GM12878 (cell line): ENCODE measurements around the gene CD200R1. TPM values are rescaled to one million over a fixed set of nuclear protein-coding genes. Genes with fewer than 3 reads are reported as not detected.

Source experiments
- ATAC-seq: fragments of 200-7000 bp; cut with Tn5 transposase; 3 replicates; pipeline ENCODE4 v1.9.1; 2020; ENCODE audit warnings: mild to moderate bottlenecking, moderate library complexity
- BruUV-seq: library from RNA; stranded (reverse); fragments of 400-500 nt; replicated peaks from 2 replicates; lab custom pipeline; 2021; lab: Mats Ljungman, UMichigan
- CTCF ChIA-PET: fragments of 300-600 bp; sonication (Branson Sonifier 250); formaldehyde crosslinking; extraction: SDS; loops from one replicate; lab custom pipeline; 2021; ENCODE audit warnings: inconsistent platforms; lab: Yijun Ruan, JAX
- POLR2A ChIA-PET: fragments of 350-600 bp; formaldehyde crosslinking; extraction: SDS; loops from one replicate; lab custom pipeline; 2021; ENCODE audit warnings: inconsistent platforms; lab: Charles Lee
- RAD21 ChIA-PET: fragments of 300-600 bp; sonication (Branson Sonifier 250); formaldehyde crosslinking; loops from one replicate; lab custom pipeline; 2023; ENCODE audit warnings: antibody characterized with exemption; ENCODE audit not compliant: unreplicated experiment; lab: Charles Lee
- SMC1A ChIA-PET: fragments of 300-600 bp; sonication (Branson Sonifier 250); formaldehyde crosslinking; loops from one replicate; lab custom pipeline; 2023; ENCODE audit not compliant: unreplicated experiment, uncharacterized antibody; lab: Charles Lee
- DNase-seq: peaks from one replicate; pipeline ENCODE4 v3.0.0-alpha.2; 2011; ENCODE audit warnings: low read depth, low spot score
- FAIRE-seq: peaks from 3 replicates; lab custom pipeline; 2011; peaks lifted over from hg19 to GRCh38; lab: Jason Lieb, UNC
- H2AFZ ChIP-seq: 2 replicates; pipeline ENCODE4 v1.6.0; 2011; ENCODE audit warnings: low read depth, low read length, control low read depth; ENCODE audit not compliant: control insufficient read depth
- H3K27ac ChIP-seq: 2 replicates; pipeline ENCODE4 v1.5.1; 2011; ENCODE audit warnings: control low read depth; ENCODE audit not compliant: control insufficient read depth, insufficient read depth
- H3K27me3 ChIP-seq, 2 experiments: replicated peaks in 1 of 2; 2 replicates each; pipeline versions ENCODE4 v1.6.0 to v1.6.1; 2011; ENCODE audit warnings: low read length in 1 of 2; ENCODE audit not compliant: control insufficient read depth in 2 of 2, insufficient read depth in 2 of 2
- H3K36me3 ChIP-seq, 2 experiments: 2 replicates each; pipeline ENCODE4 v1.5.1; 2011; ENCODE audit warnings: low read length in 1 of 2; ENCODE audit not compliant: control insufficient read depth in 2 of 2, insufficient read depth in 2 of 2
- H3K4me1 ChIP-seq: 2 replicates; pipeline ENCODE4 v1.6.1; 2011; ENCODE audit warnings: mild to moderate bottlenecking, low read length, moderate library complexity, mixed read lengths; ENCODE audit not compliant: control insufficient read depth, insufficient read depth
- H3K4me2 ChIP-seq: 2 replicates; pipeline ENCODE4 v1.6.0; 2011; ENCODE audit warnings: control low read depth; ENCODE audit not compliant: control insufficient read depth, insufficient read depth
- H3K4me3 ChIP-seq: fragments of 200-600 bp; sonication (generic); 2 replicates; pipeline ENCODE4 v1.5.1; 2016
- H3K79me2 ChIP-seq: 2 replicates; pipeline ENCODE4 v1.6.0; 2011; ENCODE audit warnings: low read length; ENCODE audit not compliant: control insufficient read depth, insufficient read depth
- H3K9ac ChIP-seq: 2 replicates; pipeline ENCODE4 v1.8.0; 2011; ENCODE audit warnings: low read length, control low read depth, mixed read lengths; ENCODE audit not compliant: control insufficient read depth, insufficient read depth
- H3K9me3 ChIP-seq: replicated peaks from 3 replicates; pipeline ENCODE4 v1.5.1; 2011; ENCODE audit warnings: mild to moderate bottlenecking, low read length; ENCODE audit not compliant: control insufficient read depth, insufficient read depth
- H4K20me1 ChIP-seq: 2 replicates; pipeline ENCODE4 v1.6.0; 2011; ENCODE audit not compliant: control insufficient read depth, insufficient read depth
- ASH2L ChIP-seq: fragments of 300-600, 200-600 bp; sonication (generic); IDR thresholded peaks from 2 replicates; pipeline ENCODE4 v1.6.1; 2017; ENCODE audit warnings: low read depth, mild to moderate bottlenecking, borderline replicate concordance
- BMI1 ChIP-seq: fragments of 450-650 bp; IDR thresholded peaks from 2 replicates; pipeline ENCODE4 v1.6.1; 2016; ENCODE audit warnings: mild to moderate bottlenecking, moderate library complexity, borderline replicate concordance
- CBX3 ChIP-seq: fragments of 200-600 bp; sonication (generic); IDR thresholded peaks from 2 replicates; pipeline ENCODE4 v1.6.1; 2016; ENCODE audit warnings: low read depth, borderline replicate concordance
- CBX5 ChIP-seq: sonication (generic); IDR thresholded peaks from 2 replicates; pipeline ENCODE4 v1.6.1; 2016; ENCODE audit warnings: low read depth, moderate library complexity, mild to moderate bottlenecking, inconsistent platforms
- CEBPB ChIP-seq, 2 experiments: fragments of 150-350 bp in 1 of 2; IDR thresholded peaks; 2 replicates each; pipeline ENCODE4 v1.6.1; 2012 to 2014; ENCODE audit warnings: low read depth in 2 of 2, low read length in 2 of 2, borderline replicate concordance in 1 of 2, inconsistent platforms in 1 of 2
- EED ChIP-seq: sonication (generic); IDR thresholded peaks from 2 replicates; pipeline ENCODE4 v1.6.1; 2016; ENCODE audit warnings: antibody characterized with exemption, low read depth
- FOS ChIP-seq: IDR thresholded peaks from 3 replicates; pipeline ENCODE4 v1.6.1; 2011; ENCODE audit warnings: borderline replicate concordance; ENCODE audit not compliant: insufficient read length; ENCODE audit errors: extremely low read depth
- IKZF2 ChIP-seq, 2 experiments: fragments of 450-650 bp; IDR thresholded peaks; 2 replicates each; pipeline ENCODE4 v1.6.1; 2017; ENCODE audit warnings: mild to moderate bottlenecking in 2 of 2, moderate library complexity in 2 of 2
- MYC ChIP-seq: IDR thresholded peaks from 2 replicates; pipeline ENCODE4 v1.6.1; 2011; ENCODE audit warnings: mild to moderate bottlenecking, low read length, moderate library complexity, inconsistent platforms; ENCODE audit not compliant: insufficient read depth, insufficient replicate concordance, insufficient read length, severe bottlenecking
- PAX8 ChIP-seq: fragments of 450-650 bp; IDR thresholded peaks from 2 replicates; pipeline ENCODE4 v1.6.1; 2017; ENCODE audit warnings: mild to moderate bottlenecking, moderate library complexity
- POLR2A ChIP-seq: IDR thresholded peaks from 2 replicates; pipeline ENCODE4 v1.6.1; 2011; ENCODE audit warnings: low read depth, mild to moderate bottlenecking, low read length
- POLR2AphosphoS5 ChIP-seq: IDR thresholded peaks from 2 replicates; pipeline ENCODE4 v1.6.1; 2011; ENCODE audit warnings: mild to moderate bottlenecking, low read length, inconsistent platforms
- RELA ChIP-seq: fragments of 450-650 bp; IDR thresholded peaks from 2 replicates; pipeline ENCODE4 v1.8.0; 2014; ENCODE audit warnings: borderline replicate concordance; ENCODE audit not compliant: partially characterized antibody
- SIX5 ChIP-seq: IDR thresholded peaks from 2 replicates; pipeline ENCODE4 v1.6.1; 2011; ENCODE audit warnings: mild to moderate bottlenecking, low read depth, low read length, moderate library complexity; ENCODE audit not compliant: severe bottlenecking
- SREBF1 ChIP-seq: IDR thresholded peaks from 2 replicates; pipeline ENCODE4 v1.6.1; 2012; ENCODE audit warnings: mild to moderate bottlenecking, low read length
- YBX1 ChIP-seq: fragments of 450-650 bp; IDR thresholded peaks from 2 replicates; pipeline ENCODE4 v1.6.1; 2016; ENCODE audit warnings: antibody characterized with exemption
- ZNF207 ChIP-seq: fragments of 450-650 bp; IDR thresholded peaks from 2 replicates; pipeline ENCODE4 v1.6.1; 2014; ENCODE audit warnings: antibody characterized with exemption, mild to moderate bottlenecking, borderline replicate concordance
- ZNF24 ChIP-seq: fragments of 450-650 bp; IDR thresholded peaks from 2 replicates; pipeline ENCODE4 v1.6.1; 2017; ENCODE audit warnings: antibody characterized with exemption, mild to moderate bottlenecking
- in situ Hi-C: fragments of 300-500 bp; cut with MboI; formaldehyde crosslinking; loops from 9 replicates; pipeline ENCODE4 v1.14.3; 2018; ENCODE audit warnings: mixed read lengths
- intact Hi-C: fragments of 100-400 bp; cut with micrococcal nuclease; formaldehyde crosslinking; loops from one replicate; pipeline ENCODE4 v1.14.2; 2022; ENCODE audit not compliant: unreplicated experiment
- polyA plus RNA-seq, 11 experiments: library from polyadenylated mRNA; depleted of rRNA in 4 of 11; unstranded in 6 of 11; stranded (reverse) in 5 of 11; fragments of >200 nt; fragmentation: Nextera tagmentation in 4 of 11; fragmentation: Illumina TruSeq in 1 of 11; extraction: Ambion mirVana in 4 of 11; extraction: Trizol in 1 of 11; gene quantifications; 1 replicate in 1 of 11; 2 replicates in 10 of 11; pipeline versions ENCODE4 v1.2.1 to v1.2.3, GENCODE V29; 2011 to 2016; ENCODE audit warnings: inconsistent platforms in 2 of 11, missing spikeins in 2 of 11, low read depth in 1 of 11
- total RNA-seq, 4 experiments: library from RNA; depleted of rRNA in 3 of 4; stranded (reverse); fragments of >200 nt in 3 of 4; fragmentation: Illumina TruSeq in 1 of 4; extraction: Trizol in 1 of 4; gene quantifications; 2 replicates each; pipeline versions ENCODE4 v1.2.1 to v1.2.3, GENCODE V29; 2013 to 2021
- TF ChIP-seq, protein P1 (sequence below): fragments of 450-650 bp; IDR thresholded peaks from 2 replicates; pipeline ENCODE4 v1.6.1; 2018; ENCODE audit warnings: borderline replicate concordance, mild to moderate bottlenecking; ENCODE audit not compliant: partially characterized antibody
- TF ChIP-seq, protein P2 (sequence below): IDR thresholded peaks from 2 replicates; pipeline ENCODE4 v1.6.1; 2012; ENCODE audit warnings: low read depth, low read length, improper control_type of control experiment
- TF ChIP-seq, protein P3 (sequence below): IDR thresholded peaks from 2 replicates; pipeline ENCODE4 v1.6.1; 2012; ENCODE audit warnings: low read length, inconsistent platforms

The CD200R1 gene
- total and polyA plus RNA-seq, 10 of the 15 experiments (the other 5 are each of a cell fraction or from before 2014, with no cell fraction given) = 0.15 to 1.1 (median 0.88) TPM

DNA sequence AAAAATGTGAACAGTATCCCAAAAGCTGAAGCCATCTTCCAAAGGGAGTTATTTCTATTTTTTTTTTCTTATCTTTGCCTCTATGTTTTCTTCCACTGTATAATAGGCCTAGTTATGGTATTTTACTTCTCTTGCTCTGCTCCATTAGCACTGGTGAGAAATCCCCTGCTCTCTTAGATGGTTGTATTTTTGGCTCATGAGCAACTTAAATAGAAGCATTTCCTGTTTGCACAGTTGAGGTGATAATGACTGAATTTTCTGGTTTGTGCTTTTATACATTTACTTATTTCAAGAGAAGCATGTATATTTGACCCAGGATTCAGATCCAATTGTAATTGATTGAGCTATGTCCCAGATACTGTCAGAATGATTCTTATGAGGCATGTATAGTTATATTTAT is 66.7 kb downstream of the CD200R1 start:
- intact Hi-C loops (no loop called here), in situ Hi-C loops (no loop called here)
- ATAC-seq (peak; percentile 100), DNase-seq (peak; percentile 64), FAIRE-seq (no peak)
- ChIA-PET POLR2A (interaction anchor here (0.8 to 1.8 kb wide), 2 partner anchors 15 to 34 kb away, joined by 3 to 6 read pairs; no protein-coding TSS in a partner anchor), RAD21 (interaction anchor here (0.6 to 2.0 kb wide), 9 partner anchors 18 to 582 kb away, joined by 3 to 9 read pairs (median 3); no protein-coding TSS in a partner anchor), SMC1A (interaction anchor here (0.6 to 3.2 kb wide), 14 partner anchors 10 to 172 kb away, joined by 3 to 14 read pairs (median 4); no protein-coding TSS in a partner anchor), CTCF (interaction anchor here (0.7 to 1.6 kb wide), 7 partner anchors 12 to 1486 kb away, joined by 3 to 6 read pairs (median 3); partner anchors contain the start of gene CD200R1)
- Histone ChIP-seq H3K9ac (peak overlapping the region; percentile 51; the same call in 1 of the 2 replicates), H3K9me3 (peaks cover 2% of the 10 kb centered on the region; the same call in 1 of the 3 replicates), H3K36me3 (no peaks in the 10 kb centered on the region), H3K4me1 (peaks cover 15% of the 10 kb centered on the region), H3K27ac (peak overlapping the region; percentile 73), H2AFZ (peak overlapping the region; percentile 48), H3K4me2 (peak overlapping the region; percentile 56), H3K4me3 (peak overlapping the region; percentile 35; the same call in 1 of the 2 replicates), H3K79me2 (no peaks in the 10 kb centered on the region), H4K20me1 (no peaks in the 10 kb centered on the region), H3K27me3 (no peaks in the 10 kb centered on the region)
- no TSS peak for BruUV-seq
- TF ChIP-seq POLR2A (no peak), MYC (no peak), RELA (peak; percentile 85), CBX3 (no peak), CEBPB (IDR thresholded peaks at IDR 0.05; ENCODE audit: borderline replicate concordance in 1 of 2, low read depth in 2 of 2, low read length in 2 of 2) (0 out of 4 replicates have a peak, but pooled peaks of 1 of the 2 experiments have one; percentile 38), CBX5 (peak; percentile 76; the same call in 1 of the 2 replicates), ZNF207 (no peak), EED (no peak), IKZF2 (IDR thresholded peaks at IDR 0.05) (peak; percentile 71 to 75), BMI1 (no peak; the same call in 1 of the 2 replicates), ZNF24 (peak; percentile 53; the same call in 1 of the 2 replicates), SREBF1 (no peak; the same call in 1 of the 2 replicates), SIX5 (no peak), FOS (no peak), ASH2L (no peak; the same call in 1 of the 2 replicates), PAX8 (no peak), YBX1 (no peak), POLR2AphosphoS5 (no peak)
- TF ChIP-seq, protein P1, sequence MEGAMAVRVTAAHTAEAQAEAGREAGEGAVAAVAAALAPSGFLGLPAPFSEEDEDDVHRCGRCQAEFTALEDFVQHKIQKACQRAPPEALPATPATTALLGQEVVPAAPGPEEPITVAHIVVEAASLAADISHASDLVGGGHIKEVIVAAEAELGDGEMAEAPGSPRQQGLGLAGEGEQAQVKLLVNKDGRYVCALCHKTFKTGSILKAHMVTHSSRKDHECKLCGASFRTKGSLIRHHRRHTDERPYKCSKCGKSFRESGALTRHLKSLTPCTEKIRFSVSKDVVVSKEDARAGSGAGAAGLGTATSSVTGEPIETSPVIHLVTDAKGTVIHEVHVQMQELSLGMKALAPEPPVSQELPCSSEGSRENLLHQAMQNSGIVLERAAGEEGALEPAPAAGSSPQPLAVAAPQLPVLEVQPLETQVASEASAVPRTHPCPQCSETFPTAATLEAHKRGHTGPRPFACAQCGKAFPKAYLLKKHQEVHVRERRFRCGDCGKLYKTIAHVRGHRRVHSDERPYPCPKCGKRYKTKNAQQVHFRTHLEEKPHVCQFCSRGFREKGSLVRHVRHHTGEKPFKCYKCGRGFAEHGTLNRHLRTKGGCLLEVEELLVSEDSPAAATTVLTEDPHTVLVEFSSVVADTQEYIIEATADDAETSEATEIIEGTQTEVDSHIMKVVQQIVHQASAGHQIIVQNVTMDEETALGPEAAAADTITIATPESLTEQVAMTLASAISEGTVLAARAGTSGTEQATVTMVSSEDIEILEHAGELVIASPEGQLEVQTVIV = no peak
- TF ChIP-seq, protein P2, sequence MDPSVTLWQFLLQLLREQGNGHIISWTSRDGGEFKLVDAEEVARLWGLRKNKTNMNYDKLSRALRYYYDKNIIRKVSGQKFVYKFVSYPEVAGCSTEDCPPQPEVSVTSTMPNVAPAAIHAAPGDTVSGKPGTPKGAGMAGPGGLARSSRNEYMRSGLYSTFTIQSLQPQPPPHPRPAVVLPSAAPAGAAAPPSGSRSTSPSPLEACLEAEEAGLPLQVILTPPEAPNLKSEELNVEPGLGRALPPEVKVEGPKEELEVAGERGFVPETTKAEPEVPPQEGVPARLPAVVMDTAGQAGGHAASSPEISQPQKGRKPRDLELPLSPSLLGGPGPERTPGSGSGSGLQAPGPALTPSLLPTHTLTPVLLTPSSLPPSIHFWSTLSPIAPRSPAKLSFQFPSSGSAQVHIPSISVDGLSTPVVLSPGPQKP = no peak
- TF ChIP-seq, protein P3, sequence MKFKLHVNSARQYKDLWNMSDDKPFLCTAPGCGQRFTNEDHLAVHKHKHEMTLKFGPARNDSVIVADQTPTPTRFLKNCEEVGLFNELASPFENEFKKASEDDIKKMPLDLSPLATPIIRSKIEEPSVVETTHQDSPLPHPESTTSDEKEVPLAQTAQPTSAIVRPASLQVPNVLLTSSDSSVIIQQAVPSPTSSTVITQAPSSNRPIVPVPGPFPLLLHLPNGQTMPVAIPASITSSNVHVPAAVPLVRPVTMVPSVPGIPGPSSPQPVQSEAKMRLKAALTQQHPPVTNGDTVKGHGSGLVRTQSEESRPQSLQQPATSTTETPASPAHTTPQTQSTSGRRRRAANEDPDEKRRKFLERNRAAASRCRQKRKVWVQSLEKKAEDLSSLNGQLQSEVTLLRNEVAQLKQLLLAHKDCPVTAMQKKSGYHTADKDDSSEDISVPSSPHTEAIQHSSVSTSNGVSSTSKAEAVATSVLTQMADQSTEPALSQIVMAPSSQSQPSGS = peak; percentile 94
